Measurements from ENCODE around the gene CYTH3. TPM values are rescaled to one million over a fixed set of nuclear protein-coding genes. Genes with fewer than 3 reads are reported as not detected.
A peak's percentile ranks its signal among the peaks of the same experiment; 100 is the strongest.

Gene CYTH3
- total and polyA plus RNA-seq, 2 of the 13 experiments (the other 11 are each of a cell fraction or from before 2014, with no cell fraction given), result 3.1 to 3.8 TPM

- WGBS (ENCODE audit: low lambda C conversion rate), result 50% methylated on average over 5 of the region's 5 CpGs
- Histone ChIP-seq H3K27me3 (ENCODE audit: control insufficient read depth in 1 of 2, insufficient read depth in 2 of 2, low read length in 2 of 2) (peaks cover 0 to 8% of the 10 kb centered on the region in 2 experiments; a peak in 1 of 5 replicates), H3K9me3 (ENCODE audit: low read length) (no peaks in the 10 kb centered on the region), H3K4me1 (ENCODE audit: insufficient read depth, low read length) (peaks cover 46% of the 10 kb centered on the region), H3K4me3 (replicated peaks in 1 of 3; ENCODE audit: insufficient read depth in 1 of 3, low read depth in 2 of 3, low read length in 3 of 3) (peak overlapping the region in 1 of 3 experiments; percentile 14; a peak in 1 of 6 replicates), H3K79me2 (ENCODE audit: insufficient read depth, low read length) (no peaks in the 10 kb centered on the region), H4K20me1 (ENCODE audit: insufficient read depth, low read length) (peaks cover 5% of the 10 kb centered on the region; the same call in 1 of the 2 replicates), H3K27ac (ENCODE audit: extremely low read length, insufficient read depth, low read length) (no peak overlapping the region), H2AFZ (ENCODE audit: low read length) (no peak overlapping the region), H3K9ac (ENCODE audit: insufficient read depth, low read depth, low read length) (no peak overlapping the region), H3K36me3 (replicated peaks in 1 of 2; ENCODE audit: control insufficient read depth in 1 of 2, insufficient read depth in 2 of 2, low read length in 2 of 2) (no peaks in the 10 kb centered on the region), H3K4me2 (ENCODE audit: low read depth, low read length) (no peak overlapping the region)
- no peak for TF ChIP-seq TP53 (CRISPR knock-in tag; conservative IDR thresholded peaks at IDR 0.05)
- TF ChIP-seq CTCF (CRISPR knock-in tag; IDR thresholded peaks at IDR 0.05), result peak; percentile 29
- intact Hi-C loops (cut with micrococcal nuclease; ENCODE audit: unreplicated experiment), result no loop called here
- ChIA-PET CTCF (ENCODE audit: low intra/inter-chr PET ratio, low total read pairs) (no interaction called here), POLR2A (no interaction called here)
- no TSS peak for BruUV-seq (replicated peaks)
- peak; percentile 33 for DNase-seq (ENCODE audit: low spot score)
- FAIRE-seq, result no peak
- ATAC-seq, result peak; percentile 93
- in situ Hi-C loops (cut with HindIII; ENCODE audit: extremely low pct_ligation_motif_present, low pct_unique_long_range_greater_than_20kb), result no loop called here
Measured at GRCh38 chr7:6256109-6256483, 16.3 kb downstream of the CYTH3 start.

- H3K4me2 ChIP-seq (ENCODE audit: low read depth, low read length), result no peak overlapping the region
- DNase-seq (ENCODE audit: low spot score), result no peak
- H3K36me3 ChIP-seq (replicated peaks in 1 of 2; ENCODE audit: control insufficient read depth in 1 of 2, insufficient read depth in 2 of 2, low read length in 2 of 2), result no peaks in the 10 kb centered on the region
- in situ Hi-C loops (cut with HindIII; ENCODE audit: extremely low pct_ligation_motif_present, low pct_unique_long_range_greater_than_20kb) (no loop called here), intact Hi-C loops (cut with micrococcal nuclease; ENCODE audit: unreplicated experiment) (no loop called here)
- peaks cover 5% of the 10 kb centered on the region; the same call in 1 of the 2 replicates for H4K20me1 ChIP-seq (ENCODE audit: insufficient read depth, low read length)
- H3K27me3 ChIP-seq (ENCODE audit: control insufficient read depth in 1 of 2, insufficient read depth in 2 of 2, low read length in 2 of 2), result peaks cover 1 to 8% of the 10 kb centered on the region in 2 experiments; a peak in 1 of 5 replicates
- H3K9me3 ChIP-seq (ENCODE audit: low read length), result no peaks in the 10 kb centered on the region
- no peak overlapping the region for H3K4me3 ChIP-seq (replicated peaks in 1 of 3; ENCODE audit: insufficient read depth in 1 of 3, low read depth in 2 of 3, low read length in 3 of 3)
- H3K27ac ChIP-seq (ENCODE audit: extremely low read length, insufficient read depth, low read length), result no peak overlapping the region
- 37% methylated on average over 4 of the region's 4 CpGs for WGBS (ENCODE audit: low lambda C conversion rate)
- no TSS peak for BruUV-seq (replicated peaks)
- peaks cover 46% of the 10 kb centered on the region for H3K4me1 ChIP-seq (ENCODE audit: insufficient read depth, low read length)
- ATAC-seq, result no peak
- no peak for FAIRE-seq
- no peaks in the 10 kb centered on the region for H3K79me2 ChIP-seq (ENCODE audit: insufficient read depth, low read length)
- CTCF ChIA-PET (ENCODE audit: low intra/inter-chr PET ratio, low total read pairs), result no interaction called here
- H3K9ac ChIP-seq (ENCODE audit: insufficient read depth, low read depth, low read length), result no peak overlapping the region
- POLR2A ChIA-PET, result interaction anchor here (0.6 kb wide), 1 partner anchor 13 kb away, joined by 3 read pairs; no protein-coding TSS in a partner anchor
- H2AFZ ChIP-seq (ENCODE audit: low read length), result no peak overlapping the region
- no peak for TF ChIP-seq RARG (CRISPR knock-in tag; IDR thresholded peaks at IDR 0.05; ENCODE audit: low read depth)
- no peak for TF ChIP-seq TEF (CRISPR knock-in tag; IDR thresholded peaks at IDR 0.05)
- 0 out of 2 replicates have a peak, but pooled peaks have one; percentile 20 for TF ChIP-seq BCL6 (CRISPR knock-in tag; IDR thresholded peaks at IDR 0.05)
- TF ChIP-seq ARNT2 (CRISPR knock-in tag; IDR thresholded peaks at IDR 0.05; ENCODE audit: low read depth), result no peak
- TF ChIP-seq ZNF18 (CRISPR knock-in tag; IDR thresholded peaks at IDR 0.05; ENCODE audit: insufficient replicate concordance), result no peak
- TF ChIP-seq FOXA3 (CRISPR knock-in tag; IDR thresholded peaks at IDR 0.05), result peak; percentile 66
- no peak for TF ChIP-seq ZNF562 (CRISPR knock-in tag; IDR thresholded peaks at IDR 0.05; ENCODE audit: borderline replicate concordance)
- no peak for TF ChIP-seq PRPF4 (IDR thresholded peaks at IDR 0.05; ENCODE audit: low read depth, low read length, poor library complexity, severe bottlenecking)
- no peak for TF ChIP-seq ATF4 (CRISPR knock-in tag; IDR thresholded peaks at IDR 0.05)
Measured at GRCh38 chr7:6254866-6255265, 17.6 kb downstream of the CYTH3 start.
